HepG2 (cell line): ENCODE data around the gene AP1AR. TPM values are rescaled to one million over a fixed set of nuclear protein-coding genes. Genes with fewer than 3 reads are reported as not detected.

Experiments used
- CBFB ChIP-seq: sonication (generic); formaldehyde crosslinking; IDR thresholded peaks from 2 replicates; pipeline ENCODE4 v1.4.0; 2020; ENCODE audit warnings: missing genetic modification reagents
- KDM6A ChIP-seq: IDR thresholded peaks from 2 replicates; pipeline ENCODE4 v1.6.1; 2016; ENCODE audit warnings: low read depth
- TFDP2 ChIP-seq: sonication (generic); formaldehyde crosslinking; IDR thresholded peaks from 2 replicates; pipeline ENCODE4 v1.4.0; 2020; ENCODE audit warnings: missing genetic modification reagents
- THAP9 ChIP-seq: sonication (generic); formaldehyde crosslinking; IDR thresholded peaks from 2 replicates; pipeline ENCODE4; 2020; ENCODE audit warnings: missing genetic modification reagents, mild to moderate bottlenecking, borderline replicate concordance
- ZNF414 ChIP-seq: sonication (generic); formaldehyde crosslinking; IDR thresholded peaks from 2 replicates; pipeline ENCODE4 v1.5.0; 2020; ENCODE audit warnings: missing genetic modification reagents
- ZNF460 ChIP-seq: sonication (generic); formaldehyde crosslinking; IDR thresholded peaks from 2 replicates; pipeline ENCODE4 v1.5.1; 2020; ENCODE audit warnings: missing genetic modification reagents, mild to moderate bottlenecking, borderline replicate concordance
- ZUFSP ChIP-seq: sonication (generic); formaldehyde crosslinking; IDR thresholded peaks from 2 replicates; pipeline ENCODE4 v1.9.0; 2021; ENCODE audit warnings: missing genetic modification reagents, mild to moderate bottlenecking, borderline replicate concordance
- polyA plus RNA-seq, 8 experiments: library from polyadenylated mRNA; depleted of rRNA in 3 of 8; stranded (reverse) in 7 of 8; unstranded in 1 of 8; fragments of >200 nt; fragmentation: Illumina TruSeq in 4 of 8; extraction: Trizol in 4 of 8; gene quantifications; 2 replicates each; pipeline versions ENCODE4 v1.2.1 to v1.2.3, GENCODE V29; 2011 to 2016; ENCODE audit warnings: low read depth in 4 of 8, missing spikeins in 1 of 8, mixed read lengths in 1 of 8; ENCODE audit not compliant: insufficient read depth in 1 of 8
- total RNA-seq, 5 experiments: library from RNA; depleted of rRNA; stranded (reverse); fragments of >200 nt; fragmentation: Illumina TruSeq; extraction: Trizol; gene quantifications; 2 replicates each; pipeline ENCODE4 v1.2.3, GENCODE V29; 2016; ENCODE audit warnings: low read depth in 1 of 5

The AP1AR gene
- total and polyA plus RNA-seq, 2 of the 13 experiments (the other 11 are each of a cell fraction or from before 2014, with no cell fraction given) = 24.9 to 39.9 TPM

- no peak for TF ChIP-seq ZNF414 (CRISPR knock-in tag)
- no peak for TF ChIP-seq TFDP2 (CRISPR knock-in tag)
- TF ChIP-seq CBFB (CRISPR knock-in tag) = no peak
- no peak for TF ChIP-seq KDM6A (CRISPR knock-in tag)
- TF ChIP-seq ZUFSP (CRISPR knock-in tag) = no peak
- no peak for TF ChIP-seq THAP9 (CRISPR knock-in tag)
- TF ChIP-seq ZNF460 (CRISPR knock-in tag) = no peak
Measured at GRCh38 chr4:112289407-112290253, 58.0 kb downstream of the AP1AR start (continued).
